K562 (cell line): Measurements from ENCODE around the gene RHBDD1. TPM values are rescaled to one million over a fixed set of nuclear protein-coding genes. Genes with fewer than 3 reads are reported as not detected.

Source experiments
- ATAC-seq: fragments of 200-7000 bp; cut with Tn5 transposase; 3 replicates; pipeline ENCODE4 v1.9.1; 2020; ENCODE audit warnings: moderate library complexity
- BruUV-seq: library from RNA; stranded (reverse); fragments of 400-500 nt; replicated peaks from 2 replicates; lab custom pipeline; 2021; lab: Mats Ljungman, UMichigan
- CTCF ChIA-PET: fragments of 300-600 bp; formaldehyde crosslinking; extraction: SDS; loops from one replicate; lab custom pipeline; 2021; ENCODE audit warnings: low intra/inter-chr PET ratio; lab: Yijun Ruan, JAX
- POLR2A ChIA-PET: fragments of 300-600, 350-650 bp; sonication (Branson Sonifier 250); formaldehyde crosslinking; extraction: SDS; loops from one replicate; lab custom pipeline; 2021; ENCODE audit warnings: antibody characterized with exemption, inconsistent platforms; lab: Yijun Ruan, JAX
- DNase-seq, 4 experiments: peaks; one replicate each; pipeline versions ENCODE4 v3.0.0 to v3.0.0-alpha.2; 2011 to 2018; ENCODE audit warnings: low spot score in 3 of 4, mixed read lengths in 3 of 4; ENCODE audit errors: extremely low read depth in 1 of 4
- FAIRE-seq: peaks from 2 replicates; lab custom pipeline; 2011; peaks lifted over from hg19 to GRCh38; lab: Jason Lieb, UNC
- H2AFZ ChIP-seq: 2 replicates; pipeline ENCODE4 v1.6.0; 2011; ENCODE audit warnings: low read depth, low read length, control low read depth, inconsistent platforms
- H3K27ac ChIP-seq: fragments of 200-600 bp; 3 replicates; pipeline ENCODE4 v1.8.0; 2011; ENCODE audit warnings: low read depth, mild to moderate bottlenecking, control low read depth, inconsistent platforms, low read length, moderate library complexity, mixed read lengths; ENCODE audit errors: extremely low read depth
- H3K27me3 ChIP-seq, 2 experiments: fragments of 300-600 bp in 1 of 2; 2 replicates in 1 of 2; 3 replicates in 1 of 2; pipeline versions ENCODE4 v1.6.0 to v1.8.0; 2011; ENCODE audit warnings: inconsistent platforms in 2 of 2, low read length in 2 of 2, mild to moderate bottlenecking in 1 of 2, mixed read lengths in 1 of 2, moderate library complexity in 1 of 2; ENCODE audit not compliant: control insufficient read depth in 2 of 2, insufficient read depth in 2 of 2
- H3K36me3 ChIP-seq: fragments of 300-600 bp; 3 replicates; pipeline ENCODE4 v1.8.0; 2011; ENCODE audit warnings: mild to moderate bottlenecking, low read length, inconsistent platforms; ENCODE audit not compliant: control insufficient read depth, insufficient read depth
- H3K4me1 ChIP-seq, 2 experiments: fragments of 200-600 bp in 1 of 2; replicated peaks in 1 of 2; 2 replicates in 1 of 2; 3 replicates in 1 of 2; pipeline versions ENCODE4 v1.5.1 to v1.8.0; 2011; ENCODE audit warnings: inconsistent platforms in 2 of 2, low read length in 2 of 2, mild to moderate bottlenecking in 1 of 2, mixed read lengths in 1 of 2, moderate library complexity in 1 of 2; ENCODE audit not compliant: control insufficient read depth in 2 of 2, insufficient read depth in 2 of 2
- H3K4me2 ChIP-seq: 2 replicates; pipeline ENCODE4 v1.6.1; 2011; ENCODE audit warnings: low read length, control low read depth, inconsistent platforms, mixed read lengths; ENCODE audit not compliant: insufficient read depth
- H3K4me3 ChIP-seq: fragments of 200-600 bp; sonication (generic), shearing (Covaris generic); 2 replicates; pipeline ENCODE4 v1.5.1; 2016; ENCODE audit warnings: control low read depth, inconsistent platforms
- H3K79me2 ChIP-seq: fragments of 200-600 bp; 3 replicates; pipeline ENCODE4 v1.8.0; 2011; ENCODE audit warnings: low read length, inconsistent platforms; ENCODE audit not compliant: control insufficient read depth, insufficient read depth
- H3K9ac ChIP-seq, 2 experiments: 2 replicates each; pipeline versions ENCODE4 v1.6.0 to v1.6.1; 2011; ENCODE audit warnings: low read depth in 2 of 2, low read length in 2 of 2, control low read depth in 1 of 2, inconsistent platforms in 1 of 2, mild to moderate bottlenecking in 1 of 2, mixed read lengths in 1 of 2; ENCODE audit not compliant: insufficient read depth in 1 of 2
- H3K9me1 ChIP-seq: one replicate; pipeline ENCODE4 v1.6.0; 2011; ENCODE audit warnings: inconsistent platforms, mild to moderate bottlenecking, low read length, moderate library complexity; ENCODE audit not compliant: control insufficient read depth, insufficient read depth
- H3K9me3 ChIP-seq: replicated peaks from 2 replicates; pipeline ENCODE4 v1.5.1; 2011; ENCODE audit warnings: low read depth, low read length, inconsistent platforms; ENCODE audit not compliant: control insufficient read depth, insufficient read depth
- H4K20me1 ChIP-seq: replicated peaks from 2 replicates; pipeline ENCODE4 v1.6.1; 2011; ENCODE audit warnings: low read length, inconsistent platforms, mixed read lengths; ENCODE audit not compliant: control insufficient read depth, insufficient read depth
- BRD4 ChIP-seq: fragments of 200-600 bp; sonication (generic); IDR thresholded peaks from 2 replicates; pipeline ENCODE4 v1.6.1; 2017; ENCODE audit warnings: inconsistent platforms
- CEBPB ChIP-seq: fragments of 450-650 bp; IDR thresholded peaks from 2 replicates; pipeline ENCODE4 v1.6.1; 2016; ENCODE audit warnings: missing genetic modification characterization, missing compliant biosample characterization
- CEBPG ChIP-seq, 3 experiments: fragments of 200-800 bp in 1 of 3; sonication (Bioruptor generic) in 1 of 3; sonication (generic) in 1 of 3; formaldehyde crosslinking in 1 of 3; IDR thresholded peaks in 2 of 3; conservative IDR thresholded peaks in 1 of 3; 2 replicates each; pipeline versions ENCODE4 v1.6.1 to v1.8.0; 2016 to 2022; ENCODE audit warnings: missing compliant biosample characterization in 2 of 3, missing genetic modification characterization in 2 of 3, mild to moderate bottlenecking in 1 of 3, missing genetic modification reagents in 1 of 3
- ESRRB ChIP-seq: fragments of 250-450 bp; sonication (Bioruptor Pico); IDR thresholded peaks from 2 replicates; pipeline ENCODE4 v1.5.0; 2020; ENCODE audit warnings: mild to moderate bottlenecking, moderate library complexity, borderline replicate concordance
- FOXJ3 ChIP-seq: sonication (generic); formaldehyde crosslinking; IDR thresholded peaks from 2 replicates; pipeline ENCODE4 v1.4.0; 2020; ENCODE audit warnings: mild to moderate bottlenecking, missing genetic modification reagents
- HOXB6 ChIP-seq: fragments of 250-450 bp; sonication (Bioruptor Pico); IDR thresholded peaks from 2 replicates; pipeline ENCODE4 v1.5.1; 2022; ENCODE audit warnings: mild to moderate bottlenecking, borderline replicate concordance
- KDM1A ChIP-seq, 2 experiments: fragments of 450-650 bp; IDR thresholded peaks; 2 replicates each; pipeline ENCODE4 v1.6.1; 2016; ENCODE audit warnings: mild to moderate bottlenecking in 2 of 2
- LEF1 ChIP-seq: fragments of 450-650 bp; IDR thresholded peaks from 2 replicates; pipeline ENCODE4 v1.6.1; 2016; ENCODE audit warnings: mild to moderate bottlenecking
- RAD21 ChIP-seq, 2 experiments: fragments of 250-450 bp in 1 of 2; fragments of 450-650 bp in 1 of 2; sonication (Bioruptor Pico) in 1 of 2; formaldehyde crosslinking in 1 of 2; IDR thresholded peaks in 1 of 2; conservative IDR thresholded peaks in 1 of 2; 2 replicates each; pipeline versions ENCODE4 v1.4.0 to v1.8.0; 2020 to 2022; ENCODE audit warnings: mild to moderate bottlenecking in 2 of 2, moderate library complexity in 1 of 2
- WGBS: fragments of 100-300 bp; shearing (Covaris generic); methylation state at CpG from one replicate; pipeline ENCODE4 v1.1.6; 2016; ENCODE audit warnings: low coverage, mixed read lengths; ENCODE audit not compliant: insufficient coverage; ENCODE audit errors: missing lambda C conversion rate; 5-methylcytosine and 5-hydroxymethylcytosine counted together
- in situ Hi-C: fragments of 300-500 bp; cut with MboI; formaldehyde crosslinking; loops from 4 replicates; pipeline ENCODE4 v1.15.0; 2018; ENCODE audit warnings: inconsistent platforms, mixed read lengths
- intact Hi-C: fragments of 100-400 bp; cut with micrococcal nuclease; formaldehyde crosslinking; loops from 2 replicates; pipeline ENCODE4 v1.14.2; 2022
- polyA plus RNA-seq, 8 experiments: library from polyadenylated mRNA; depleted of rRNA in 4 of 8; stranded (reverse) in 5 of 8; unstranded in 3 of 8; fragments of >200 nt; fragmentation: Nextera tagmentation in 2 of 8; fragmentation: Illumina TruSeq in 1 of 8; extraction: Ambion mirVana in 2 of 8; extraction: Trizol in 1 of 8; gene quantifications; 2 replicates each; pipeline versions ENCODE4 v1.2.1 to v1.2.3, GENCODE V29; 2011 to 2014; ENCODE audit warnings: inconsistent platforms in 1 of 8, missing spikeins in 1 of 8
- total RNA-seq, 7 experiments: library from RNA; depleted of rRNA in 6 of 7; stranded (reverse); fragments of >200 nt in 6 of 7; fragmentation: Illumina TruSeq in 2 of 7; extraction: Trizol in 2 of 7; gene quantifications; 2 replicates each; pipeline versions ENCODE4 v1.2.1 to v1.2.3, GENCODE V29; 2011 to 2021; ENCODE audit warnings: low replicate concordance in 1 of 7
- TF ChIP-seq, protein P1 (sequence below), 2 experiments: fragments of 450-650 bp in 1 of 2; sonication (generic) in 1 of 2; formaldehyde crosslinking in 1 of 2; IDR thresholded peaks in 1 of 2; conservative IDR thresholded peaks in 1 of 2; 2 replicates each; pipeline versions ENCODE4 v1.6.1 to v1.8.1; 2016 to 2023; ENCODE audit warnings: mild to moderate bottlenecking in 2 of 2, moderate library complexity in 2 of 2, inconsistent platforms in 1 of 2, missing genetic modification reagents in 1 of 2
- TF ChIP-seq, protein P2 (sequence below): fragments of 450-650 bp; formaldehyde crosslinking; IDR thresholded peaks from 2 replicates; pipeline ENCODE4 v1.4.0; 2022; ENCODE audit warnings: missing genetic modification characterization
- TF ChIP-seq, protein P3 (sequence below), 3 experiments: IDR thresholded peaks in 2 of 3; conservative IDR thresholded peaks in 1 of 3; 2 replicates each; pipeline ENCODE4 v1.5.1; 2011 to 2012; ENCODE audit warnings: low read length in 3 of 3, mild to moderate bottlenecking in 3 of 3, control low read depth in 2 of 3, improper control_type of control experiment in 1 of 3, inconsistent platforms in 1 of 3, low read depth in 1 of 3, mixed read lengths in 1 of 3, moderate library complexity in 1 of 3; ENCODE audit not compliant: insufficient read depth in 2 of 3

The RHBDD1 gene
- total and polyA plus RNA-seq, 9 of the 15 experiments (the other 6 are each of a cell fraction or from before 2014, with no cell fraction given), result 4.8 to 34.8 (median 15.6) TPM

DNA sequence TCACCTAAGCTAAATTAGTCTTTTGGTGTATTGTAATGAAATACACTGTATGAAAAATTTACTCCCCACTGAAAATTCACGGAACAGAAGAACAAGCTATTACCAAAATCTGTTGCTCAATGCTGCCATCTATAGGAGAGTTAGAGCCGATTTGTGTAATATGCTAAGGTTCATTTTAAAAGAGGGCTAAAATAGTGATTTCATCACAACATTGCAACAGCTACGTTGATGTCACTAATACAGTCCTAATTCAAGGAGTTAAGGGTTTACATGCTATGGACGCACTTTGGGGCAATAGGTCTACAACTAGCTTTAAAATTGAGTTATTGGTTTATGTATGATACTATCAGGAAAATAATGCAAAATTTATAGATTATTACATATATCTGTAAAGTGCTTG lies 33.3 kb upstream of the RHBDD1 start:
- peak; percentile 53 for ATAC-seq
- Histone ChIP-seq H3K27ac (no peak overlapping the region), H3K4me2 (no peak overlapping the region), H3K9ac (no peak overlapping the region), H2AFZ (no peak overlapping the region), H3K4me1 (peaks cover 0 to 18% of the 10 kb centered on the region in 2 experiments; a peak in 2 of 5 replicates), H3K4me3 (no peak overlapping the region), H4K20me1 (no peaks in the 10 kb centered on the region), H3K27me3 (no peaks in the 10 kb centered on the region; a peak in 1 of 5 replicates), H3K9me3 (no peaks in the 10 kb centered on the region), H3K9me1 (no peaks in the 10 kb centered on the region), H3K36me3 (no peaks in the 10 kb centered on the region), H3K79me2 (no peaks in the 10 kb centered on the region)
- DNase-seq, result peak; percentile 24 to 71 (median 37)
- intact Hi-C loops, result loop anchor here (2.0 kb wide), 2 partner anchors 586 to 1132 kb away; no protein-coding TSS in a partner anchor
- peak; percentile 77 for FAIRE-seq
- WGBS, result 0% methylated on average over 3 of the region's 4 CpGs
- no TSS peak for BruUV-seq
- in situ Hi-C loops, result loop anchor here (10.0 to 25.0 kb wide), 2 partner anchors 568 to 1140 kb away; no protein-coding TSS in a partner anchor
- POLR2A ChIA-PET, result interaction anchor here (0.9 to 1.1 kb wide), 2 partner anchors 8 to 180 kb away, joined by 3 to 4 read pairs; no protein-coding TSS in a partner anchor
- CTCF ChIA-PET, result interaction anchor here (0.7 to 1.1 kb wide), 3 partner anchors 304 to 1137 kb away, joined by 3 to 5 read pairs (median 3); no protein-coding TSS in a partner anchor
- no peak for TF ChIP-seq ESRRB (CRISPR knock-in tag)
- peak; percentile 56 to 73 for TF ChIP-seq RAD21 (CRISPR knock-in tag; conservative IDR thresholded peaks at IDR 0.05 in 1 of 2, IDR thresholded peaks at IDR 0.05 in 1 of 2)
- TF ChIP-seq CEBPB, result peak; percentile 90
- TF ChIP-seq KDM1A (IDR thresholded peaks at IDR 0.05), result no peak
- TF ChIP-seq BRD4, result no peak
- no peak for TF ChIP-seq FOXJ3 (CRISPR knock-in tag)
- TF ChIP-seq, protein P1, sequence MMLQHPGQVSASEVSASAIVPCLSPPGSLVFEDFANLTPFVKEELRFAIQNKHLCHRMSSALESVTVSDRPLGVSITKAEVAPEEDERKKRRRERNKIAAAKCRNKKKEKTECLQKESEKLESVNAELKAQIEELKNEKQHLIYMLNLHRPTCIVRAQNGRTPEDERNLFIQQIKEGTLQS (IDR thresholded peaks at IDR 0.05), result peak; percentile 43; the same call in 1 of the 2 replicates
- TF ChIP-seq, protein P1 (CRISPR knock-in tag; conservative IDR thresholded peaks at IDR 0.05), result no peak
- TF ChIP-seq CEBPG (CRISPR knock-in tag; IDR thresholded peaks at IDR 0.05), result no peak; the same call in 1 of the 2 replicates
- TF ChIP-seq CEBPG (tag; conservative IDR thresholded peaks at IDR 0.05 in 1 of 2, IDR thresholded peaks at IDR 0.05 in 1 of 2), result peak; percentile 82 to 84
- TF ChIP-seq HOXB6 (CRISPR knock-in tag), result no peak
- TF ChIP-seq, protein P2, sequence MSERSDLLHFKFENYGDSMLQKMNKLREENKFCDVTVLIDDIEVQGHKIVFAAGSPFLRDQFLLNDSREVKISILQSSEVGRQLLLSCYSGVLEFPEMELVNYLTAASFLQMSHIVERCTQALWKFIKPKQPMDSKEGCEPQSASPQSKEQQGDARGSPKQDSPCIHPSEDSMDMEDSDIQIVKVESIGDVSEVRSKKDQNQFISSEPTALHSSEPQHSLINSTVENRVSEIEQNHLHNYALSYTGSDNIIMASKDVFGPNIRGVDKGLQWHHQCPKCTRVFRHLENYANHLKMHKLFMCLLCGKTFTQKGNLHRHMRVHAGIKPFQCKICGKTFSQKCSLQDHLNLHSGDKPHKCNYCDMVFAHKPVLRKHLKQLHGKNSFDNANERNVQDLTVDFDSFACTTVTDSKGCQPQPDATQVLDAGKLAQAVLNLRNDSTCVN (CRISPR knock-in tag), result no peak
- TF ChIP-seq, protein P3, sequence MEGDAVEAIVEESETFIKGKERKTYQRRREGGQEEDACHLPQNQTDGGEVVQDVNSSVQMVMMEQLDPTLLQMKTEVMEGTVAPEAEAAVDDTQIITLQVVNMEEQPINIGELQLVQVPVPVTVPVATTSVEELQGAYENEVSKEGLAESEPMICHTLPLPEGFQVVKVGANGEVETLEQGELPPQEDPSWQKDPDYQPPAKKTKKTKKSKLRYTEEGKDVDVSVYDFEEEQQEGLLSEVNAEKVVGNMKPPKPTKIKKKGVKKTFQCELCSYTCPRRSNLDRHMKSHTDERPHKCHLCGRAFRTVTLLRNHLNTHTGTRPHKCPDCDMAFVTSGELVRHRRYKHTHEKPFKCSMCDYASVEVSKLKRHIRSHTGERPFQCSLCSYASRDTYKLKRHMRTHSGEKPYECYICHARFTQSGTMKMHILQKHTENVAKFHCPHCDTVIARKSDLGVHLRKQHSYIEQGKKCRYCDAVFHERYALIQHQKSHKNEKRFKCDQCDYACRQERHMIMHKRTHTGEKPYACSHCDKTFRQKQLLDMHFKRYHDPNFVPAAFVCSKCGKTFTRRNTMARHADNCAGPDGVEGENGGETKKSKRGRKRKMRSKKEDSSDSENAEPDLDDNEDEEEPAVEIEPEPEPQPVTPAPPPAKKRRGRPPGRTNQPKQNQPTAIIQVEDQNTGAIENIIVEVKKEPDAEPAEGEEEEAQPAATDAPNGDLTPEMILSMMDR (IDR thresholded peaks at IDR 0.05 in 2 of 3, conservative IDR thresholded peaks at IDR 0.05 in 1 of 3; ENCODE audit: insufficient read depth in 2 of 3, low read depth in 1 of 3, low read length in 3 of 3), result peak; percentile 33 to 60 (median 47); a peak in 4 of 6 replicates
- TF ChIP-seq LEF1, result no peak
